HepG2 (cell line): ENCODE results near the gene EPN2.

ENCODE experiments used
- ZNF598 ChIP-seq: sonication (generic); formaldehyde crosslinking; IDR thresholded peaks from 2 replicates; pipeline ENCODE4 v1.5.1; 2020; ENCODE audit warnings: mild to moderate bottlenecking, missing genetic modification reagents, borderline replicate concordance
- TF ChIP-seq, protein P1 (sequence below): sonication (generic); formaldehyde crosslinking; IDR thresholded peaks from 2 replicates; pipeline ENCODE4 v1.5.0; 2020; ENCODE audit warnings: mild to moderate bottlenecking, missing genetic modification reagents, moderate library complexity

DNA sequence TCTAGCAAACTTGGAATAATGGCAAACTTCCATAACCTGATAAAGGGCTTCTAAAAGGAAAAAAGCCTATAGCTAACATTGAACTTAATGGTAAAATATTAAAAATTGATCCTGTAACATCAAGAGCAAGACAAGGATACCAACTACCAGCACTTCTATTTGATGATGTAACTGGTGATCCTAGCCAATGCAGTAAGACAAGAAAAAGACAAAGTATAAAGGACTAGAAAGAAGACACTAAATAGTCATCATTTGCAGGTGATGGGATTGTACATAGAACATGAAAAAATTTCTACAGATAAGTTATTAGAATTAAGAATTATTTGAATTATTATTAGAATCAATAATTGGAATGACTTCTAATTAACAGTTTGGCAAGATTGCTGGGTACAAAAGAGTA lies 88.4 kb downstream of the EPN2 start:
- TF ChIP-seq, protein P1, sequence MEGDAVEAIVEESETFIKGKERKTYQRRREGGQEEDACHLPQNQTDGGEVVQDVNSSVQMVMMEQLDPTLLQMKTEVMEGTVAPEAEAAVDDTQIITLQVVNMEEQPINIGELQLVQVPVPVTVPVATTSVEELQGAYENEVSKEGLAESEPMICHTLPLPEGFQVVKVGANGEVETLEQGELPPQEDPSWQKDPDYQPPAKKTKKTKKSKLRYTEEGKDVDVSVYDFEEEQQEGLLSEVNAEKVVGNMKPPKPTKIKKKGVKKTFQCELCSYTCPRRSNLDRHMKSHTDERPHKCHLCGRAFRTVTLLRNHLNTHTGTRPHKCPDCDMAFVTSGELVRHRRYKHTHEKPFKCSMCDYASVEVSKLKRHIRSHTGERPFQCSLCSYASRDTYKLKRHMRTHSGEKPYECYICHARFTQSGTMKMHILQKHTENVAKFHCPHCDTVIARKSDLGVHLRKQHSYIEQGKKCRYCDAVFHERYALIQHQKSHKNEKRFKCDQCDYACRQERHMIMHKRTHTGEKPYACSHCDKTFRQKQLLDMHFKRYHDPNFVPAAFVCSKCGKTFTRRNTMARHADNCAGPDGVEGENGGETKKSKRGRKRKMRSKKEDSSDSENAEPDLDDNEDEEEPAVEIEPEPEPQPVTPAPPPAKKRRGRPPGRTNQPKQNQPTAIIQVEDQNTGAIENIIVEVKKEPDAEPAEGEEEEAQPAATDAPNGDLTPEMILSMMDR (CRISPR knock-in tag) = no peak
- no peak for TF ChIP-seq ZNF598 (CRISPR knock-in tag)
